ENCODE data around the gene GH2. TPM values are rescaled to one million over a fixed set of nuclear protein-coding genes. Genes with fewer than 3 reads are reported as not detected.

GH2 gene
- total and polyA plus RNA-seq, 10 donors: not detected

- Histone ChIP-seq H3K4me3 (no peak overlapping the region), H3K27ac (peak overlapping the region in 2 of 8 donors; percentile 38 to 94), H3K27me3 (replicated peaks in 1 of 7) (no peaks in the 10 kb centered on the region), H3K4me1 (peaks cover 31 to 89% (median 60%) of the 10 kb centered on the region in 6 donors), H3K36me3 (peaks cover 7 to 75% (median 65%) of the 10 kb centered on the region in 6 donors), H3K9me3 (no peaks in the 10 kb centered on the region)
- TF ChIP-seq POLR2AphosphoS5 (IDR thresholded peaks at IDR 0.05): peak; percentile 39 to 43 (median 41)
- TF ChIP-seq CTCF (IDR thresholded peaks at IDR 0.05 in 8 of 11, conservative IDR thresholded peaks at IDR 0.05 in 3 of 11): no peak
- no peak for TF ChIP-seq POLR2A (IDR thresholded peaks at IDR 0.05)
- 86 to 93% (median 91%) methylated on average over 5 of the region's 5 CpGs for WGBS, 5 donors
- DNase-seq: no peak
- intact Hi-C loops (cut with DNase I; ENCODE audit: low total_unique reads): no loop called here
Measured at GRCh38 chr17:63830278-63830677, 51.5 kb downstream of the GH2 start.

Small RNA genes within 50 kb of the gene (small RNA-seq; reads per million reads assigned to genes)
- 0 reads per million in 4 donors for gene AC040958.1
- gene AC127029.1: 0 reads per million in 4 donors
- 0 reads per million in 4 donors for gene GH1

Other genes starting within 250 kb of the GH2 start
- gene LIMD2, start 181.8 kb downstream of the GH2 start, total RNA-seq: 100 to 1,000 TPM; 211 to 381 (median 249) TPM
- 100 to 1,000 TPM; 414 to 554 (median 480) TPM for gene LIMD2, start 181.8 kb downstream of the GH2 start, polyA plus RNA-seq
- gene STRADA, start 140.1 kb downstream of the GH2 start, total RNA-seq: 10 to 100 TPM; 43.9 to 72.0 (median 60.7) TPM
- gene STRADA, start 140.1 kb downstream of the GH2 start, polyA plus RNA-seq: 10 to 100 TPM; 20.5 to 31.3 (median 26.6) TPM
- gene CCDC47, start 108.3 kb downstream of the GH2 start, total RNA-seq: 10 to 100 TPM; 50.7 to 74.0 (median 63.6) TPM
- gene CCDC47, start 108.3 kb downstream of the GH2 start, polyA plus RNA-seq: 10 to 100 TPM in 2 of 3 donors, 1 to 10 TPM in 1; 8.9 to 15.7 (median 13.1) TPM
- gene DDX42, start 107.8 kb downstream of the GH2 start, total RNA-seq: 100 to 1,000 TPM; 107 to 136 (median 126) TPM
- gene DDX42, start 107.8 kb downstream of the GH2 start, polyA plus RNA-seq: 10 to 100 TPM; 45.0 to 70.5 (median 61.8) TPM
- 100 to 1,000 TPM in 2 of 7 donors, 10 to 100 TPM in 5; 74.5 to 102 (median 97.2) TPM for gene PSMC5, start 54.5 kb downstream of the GH2 start, total RNA-seq
- gene PSMC5, start 54.5 kb downstream of the GH2 start, polyA plus RNA-seq: 100 to 1,000 TPM; 135 to 175 (median 147) TPM
- 10 to 100 TPM; 26.1 to 45.7 (median 37.7) TPM for gene FTSJ3, start 54.3 kb downstream of the GH2 start, total RNA-seq
- 10 to 100 TPM; 13.5 to 22.9 (median 16.3) TPM for gene FTSJ3, start 54.3 kb downstream of the GH2 start, polyA plus RNA-seq
- gene SMARCD2, start 39.3 kb downstream of the GH2 start, total RNA-seq: 100 to 1,000 TPM in 3 of 7 donors, 10 to 100 TPM in 4; 76.5 to 154 (median 95.7) TPM
- 10 to 100 TPM; 47.3 to 84.8 (median 57.9) TPM for gene SMARCD2, start 39.3 kb downstream of the GH2 start, polyA plus RNA-seq
- gene CSH2, start 8.3 kb downstream of the GH2 start, total RNA-seq: not detected
- gene CSH2, start 8.3 kb downstream of the GH2 start, polyA plus RNA-seq: not detected
- not detected for gene CSH1, start 14.6 kb upstream of the GH2 start, total RNA-seq
- not detected for gene CSH1, start 14.6 kb upstream of the GH2 start, polyA plus RNA-seq
- gene CSHL1, start 29.3 kb upstream of the GH2 start, total RNA-seq: not detected
- under 1 TPM in 1 of 3 donors, not detected in 2; 0.06 TPM for gene CSHL1, start 29.3 kb upstream of the GH2 start, polyA plus RNA-seq
- gene GH1, start 36.9 kb upstream of the GH2 start, total RNA-seq: 1 to 10 TPM in 2 of 7 donors, under 1 TPM in 3, not detected in 2; 0.47 to 1.4 (median 0.79) TPM
- 1 to 10 TPM in 1 of 3 donors, under 1 TPM in 2; 0.29 to 1.5 (median 0.65) TPM for gene GH1, start 36.9 kb upstream of the GH2 start, polyA plus RNA-seq
- 100 to 1,000 TPM; 149 to 226 (median 192) TPM for gene CD79B, start 50.4 kb upstream of the GH2 start, total RNA-seq
- 100 to 1,000 TPM; 386 to 659 (median 624) TPM for gene CD79B, start 50.4 kb upstream of the GH2 start, polyA plus RNA-seq
- 1 to 10 TPM in 5 of 7 donors, under 1 TPM in 2; 0.54 to 4.0 (median 1.3) TPM for gene SCN4A, start 91.0 kb upstream of the GH2 start, total RNA-seq
- under 1 TPM; 0.14 to 0.70 (median 0.26) TPM for gene SCN4A, start 91.0 kb upstream of the GH2 start, polyA plus RNA-seq
- gene PRR29, start 116.4 kb upstream of the GH2 start, total RNA-seq: 1 to 10 TPM; 1.6 to 9.1 (median 3.5) TPM
- 1 to 10 TPM in 1 of 3 donors, under 1 TPM in 2; 0.65 to 3.6 (median 0.73) TPM for gene PRR29, start 116.4 kb upstream of the GH2 start, polyA plus RNA-seq
- gene ICAM2, start 138.7 kb upstream of the GH2 start, total RNA-seq: 100 to 1,000 TPM; 136 to 412 (median 275) TPM
- 100 to 1,000 TPM in 1 of 3 donors, 10 to 100 TPM in 2; 79.2 to 108 (median 86.7) TPM for gene ICAM2, start 138.7 kb upstream of the GH2 start, polyA plus RNA-seq
- 10 to 100 TPM; 34.5 to 65.4 (median 47.2) TPM for gene ERN1, start 248.2 kb upstream of the GH2 start, total RNA-seq
- 1 to 10 TPM; 3.1 to 6.2 (median 3.7) TPM for gene ERN1, start 248.2 kb upstream of the GH2 start, polyA plus RNA-seq

Data from spleen (tissue), 11 donors.